SK-N-SH (cell line): ENCODE measurements around the gene SEC14L1.

ENCODE experiments used
- RAD21 ChIP-seq: IDR thresholded peaks from 2 replicates; pipeline ENCODE4 v1.6.1; 2012; ENCODE audit warnings: mild to moderate bottlenecking, low read length
- TF ChIP-seq, protein P1 (sequence below): fragments of 150-350 bp; IDR thresholded peaks from 2 replicates; pipeline ENCODE4 v1.6.1; 2017; ENCODE audit warnings: antibody characterized with exemption, low read length, low read depth, borderline replicate concordance

DNA sequence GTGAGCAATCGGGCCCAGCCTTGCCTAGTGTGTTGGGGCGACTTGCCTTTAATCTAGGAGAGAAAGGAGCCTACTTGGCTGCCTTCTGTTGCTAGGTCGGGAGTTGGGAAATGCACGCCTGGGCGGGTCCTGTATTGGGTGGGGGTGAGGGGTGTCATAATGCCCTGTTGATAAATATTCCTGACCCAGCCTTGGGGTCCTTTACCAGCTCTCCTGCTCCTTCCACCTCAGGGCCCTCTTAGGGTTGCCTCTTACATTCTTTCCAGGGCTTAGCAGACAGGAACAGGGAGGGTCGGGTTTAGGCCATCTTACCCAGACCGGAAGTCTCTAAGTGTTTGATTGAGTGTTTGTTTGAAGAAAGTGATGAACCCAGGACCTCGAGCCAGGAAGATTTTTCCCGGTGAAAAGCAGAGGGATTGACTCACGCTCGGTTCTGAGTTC, 112.9 kb downstream of the SEC14L1 start:
- TF ChIP-seq RAD21 = no peak
- TF ChIP-seq, protein P1, sequence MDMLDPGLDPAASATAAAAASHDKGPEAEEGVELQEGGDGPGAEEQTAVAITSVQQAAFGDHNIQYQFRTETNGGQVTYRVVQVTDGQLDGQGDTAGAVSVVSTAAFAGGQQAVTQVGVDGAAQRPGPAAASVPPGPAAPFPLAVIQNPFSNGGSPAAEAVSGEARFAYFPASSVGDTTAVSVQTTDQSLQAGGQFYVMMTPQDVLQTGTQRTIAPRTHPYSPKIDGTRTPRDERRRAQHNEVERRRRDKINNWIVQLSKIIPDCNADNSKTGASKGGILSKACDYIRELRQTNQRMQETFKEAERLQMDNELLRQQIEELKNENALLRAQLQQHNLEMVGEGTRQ = no peak
